ENCODE results near the gene CLDN2.

Gene CLDN2

GRCh38 chrX:106927023-106927422 is 6.8 kb downstream of the CLDN2 start:
- DNase-seq: no peak

DNA sequence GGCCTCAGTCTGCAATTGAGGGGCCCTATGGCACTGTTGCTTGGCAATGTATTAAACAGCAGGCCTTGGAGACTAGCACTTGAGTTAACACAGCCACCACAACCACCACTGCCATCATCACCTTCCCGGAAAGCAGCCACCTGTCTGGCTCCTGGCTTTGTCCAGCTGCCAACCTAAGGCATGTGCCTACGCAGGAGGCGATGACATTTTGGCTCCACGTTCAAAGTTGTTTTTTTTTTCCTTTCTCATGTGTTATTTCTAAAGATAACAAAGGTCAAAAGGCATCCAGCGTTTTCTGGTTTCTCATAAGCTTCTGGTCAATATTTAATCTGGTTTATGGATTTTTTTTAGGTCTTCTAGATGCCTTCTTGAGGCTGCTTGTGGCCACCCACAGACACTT is 7.5 kb downstream of the CLDN2 start:
- DNase-seq: no peak

GRCh38 chrX:106928227-106928626 is 8.0 kb downstream of the CLDN2 start:
- DNase-seq: no peak

DNA sequence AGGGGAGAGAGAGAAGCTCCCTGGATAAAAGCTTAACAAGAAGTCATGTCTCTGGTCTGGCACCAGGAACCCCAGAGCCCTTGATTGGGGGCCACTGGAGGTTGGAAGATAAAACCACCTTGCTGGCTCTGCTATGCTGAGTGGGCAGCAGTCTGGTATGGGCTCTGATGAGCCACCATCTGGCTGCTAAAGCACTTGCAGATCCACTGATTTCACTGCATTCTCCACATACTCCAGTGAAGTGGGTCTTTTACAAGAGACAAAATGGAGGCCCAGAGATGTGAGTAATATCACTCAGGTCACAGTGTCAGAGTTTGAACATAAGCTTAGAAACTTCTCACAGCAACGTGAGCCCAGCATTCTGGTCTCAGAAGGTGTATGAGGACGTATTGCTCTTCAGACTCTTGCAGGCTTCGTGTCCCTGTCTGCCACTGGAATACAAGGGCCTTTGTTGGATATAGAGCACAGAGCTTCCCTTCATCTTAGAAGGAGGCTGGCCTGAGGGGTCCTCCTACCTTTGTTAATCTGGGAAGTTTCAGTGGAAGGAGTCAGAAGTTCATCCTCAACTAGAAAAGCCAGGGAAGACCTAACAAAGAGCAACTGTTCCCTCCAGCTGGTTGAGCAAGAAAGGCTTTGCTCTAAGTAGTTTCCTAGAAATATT is 11.8 kb downstream of the CLDN2 start:
- no peak for DNase-seq

- no peak for DNase-seq
Measured at GRCh38 chrX:106932492-106932923, 12.3 kb downstream of the CLDN2 start.

DNA sequence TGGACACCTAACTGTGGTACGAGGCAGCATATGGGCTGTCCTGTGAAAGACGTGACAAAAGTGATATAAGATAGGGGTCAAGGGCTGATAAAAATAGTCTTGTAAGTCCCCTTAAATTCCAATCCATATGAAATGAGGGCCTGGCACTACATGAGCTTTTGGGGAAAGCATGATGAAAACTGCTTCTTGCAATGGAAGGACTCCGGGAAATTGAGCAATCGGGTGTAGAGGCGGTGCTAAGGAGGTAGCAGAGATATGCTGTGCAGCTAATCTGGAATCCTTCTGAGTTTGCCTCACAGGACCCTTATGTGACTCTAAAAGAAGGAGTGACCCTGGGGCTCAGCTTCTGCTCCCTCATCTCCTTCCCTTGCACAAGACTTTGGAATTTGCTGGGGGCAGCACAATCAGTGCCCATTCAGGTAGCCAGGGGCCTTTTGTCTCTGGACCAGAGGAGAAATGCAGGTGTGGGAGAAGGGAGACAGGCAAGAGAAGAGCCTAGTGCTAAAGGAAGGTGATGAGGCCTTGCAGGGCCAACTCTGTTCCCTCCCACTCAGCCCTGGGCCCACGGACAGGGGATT is 12.8 kb downstream of the CLDN2 start:
- no peak for DNase-seq

GRCh38 chrX:106933538-106933961 is 13.3 kb downstream of the CLDN2 start:
- DNase-seq: no peak

- DNase-seq: no peak
Measured at GRCh38 chrX:106935175-106935574, 15.0 kb downstream of the CLDN2 start.

DNA sequence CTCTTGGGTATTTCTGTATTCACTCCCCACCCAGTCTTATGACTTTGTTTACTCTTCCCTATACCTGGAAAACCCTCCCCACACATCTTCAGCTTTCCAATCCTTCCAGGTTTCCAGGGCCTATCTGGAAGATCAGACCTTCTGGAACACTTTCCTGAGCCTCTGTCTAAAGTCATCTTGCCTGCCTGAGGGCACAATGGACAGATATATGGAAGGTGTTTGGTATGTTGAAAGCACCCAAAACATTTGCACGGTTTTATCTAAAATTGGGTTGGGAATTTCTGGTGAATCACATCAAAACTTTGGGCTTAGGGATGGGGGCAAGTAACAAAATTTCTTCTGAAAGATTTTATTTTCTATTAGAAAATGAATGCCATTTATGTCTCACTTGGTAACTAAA is 16.0 kb downstream of the CLDN2 start:
- DNase-seq: no peak

- DNase-seq: no peak
Measured at GRCh38 chrX:106939566-106939965, 19.4 kb downstream of the CLDN2 start.

- no peak for DNase-seq
Measured at GRCh38 chrX:106940068-106940467, 19.9 kb downstream of the CLDN2 start.

GRCh38 chrX:106946464-106946863 is 26.3 kb downstream of the CLDN2 start:
- no peak for DNase-seq

- DNase-seq: no peak
Measured at GRCh38 chrX:106948641-106949040, 28.4 kb downstream of the CLDN2 start.

GRCh38 chrX:106949366-106949765 is 29.2 kb downstream of the CLDN2 start:
- DNase-seq: no peak

DNA sequence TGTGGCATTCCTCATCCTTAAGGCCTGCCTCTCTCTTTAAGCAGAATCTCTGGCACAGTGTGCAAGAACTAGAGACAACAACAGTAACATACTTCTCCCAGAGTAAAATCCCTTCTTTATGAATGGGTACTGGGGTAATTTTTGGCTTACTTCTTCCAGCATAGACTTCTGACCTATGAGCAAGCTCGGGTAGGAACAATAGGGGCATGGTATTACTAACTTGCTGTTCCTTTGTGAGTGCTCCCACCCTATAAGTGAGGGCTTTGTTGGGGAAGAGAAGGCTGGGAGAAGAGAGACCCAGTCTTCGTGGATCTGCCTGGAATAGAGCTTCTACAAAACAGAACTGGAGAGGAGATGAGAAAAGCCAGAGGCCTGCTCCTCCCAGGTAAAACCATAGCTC is 30.2 kb downstream of the CLDN2 start:
- no peak for DNase-seq

- no peak for DNase-seq
Measured at GRCh38 chrX:106951230-106951629, 31.0 kb downstream of the CLDN2 start.

GRCh38 chrX:106952089-106952488 is 31.9 kb downstream of the CLDN2 start:
- no peak for DNase-seq

- no peak for DNase-seq
Measured at GRCh38 chrX:106952538-106952937, 32.3 kb downstream of the CLDN2 start.

- DNase-seq: peak in 1 of 2 donors; percentile 3
Measured at GRCh38 chrX:106952988-106953387, 32.8 kb downstream of the CLDN2 start.

DNA sequence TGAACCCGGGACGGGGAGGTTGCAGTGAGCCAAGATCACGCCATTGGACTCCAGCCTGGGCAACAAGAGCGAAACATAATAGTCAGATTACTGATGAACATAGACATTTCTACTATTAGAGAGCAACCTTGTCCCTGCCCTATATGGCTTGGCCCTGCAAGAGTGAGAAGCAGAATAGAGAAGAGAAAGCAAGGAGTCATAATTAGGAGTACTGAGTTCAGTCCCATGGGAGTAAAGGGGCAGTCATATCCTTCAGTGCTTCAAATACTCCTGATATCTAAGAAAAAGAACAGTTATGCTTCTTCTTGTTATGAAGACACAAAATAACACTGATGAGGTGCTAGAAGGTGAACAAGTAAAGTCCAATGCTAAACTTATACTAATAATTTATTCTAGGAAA is 33.8 kb downstream of the CLDN2 start:
- DNase-seq: no peak

- DNase-seq: no peak
Measured at GRCh38 chrX:106955004-106955772, 35.0 kb downstream of the CLDN2 start.

- no peak for DNase-seq
Measured at GRCh38 chrX:106957856-106958255, 37.7 kb downstream of the CLDN2 start.

GRCh38 chrX:106959901-106960300 is 39.7 kb downstream of the CLDN2 start:
- no peak for DNase-seq

- DNase-seq: no peak
Measured at GRCh38 chrX:106963111-106963510, 42.9 kb downstream of the CLDN2 start.
